Panc1 (cell line): ENCODE measurements around the gene NOTCH3.

ENCODE experiments used
- CTCF ChIP-seq: fragments of 450-650 bp; IDR thresholded peaks from 2 replicates; pipeline ENCODE4 v1.5.1; 2017; ENCODE audit warnings: mild to moderate bottlenecking
- POLR2AphosphoS5 ChIP-seq: IDR thresholded peaks from 2 replicates; pipeline ENCODE4 v1.6.1; 2012; ENCODE audit warnings: mild to moderate bottlenecking, low read depth, low read length, moderate library complexity
- REST ChIP-seq, 2 experiments: IDR thresholded peaks; 2 replicates each; pipeline ENCODE4 v1.6.1; 2011 to 2012; ENCODE audit warnings: low read depth in 2 of 2, control low read depth in 1 of 2, low read length in 1 of 2, mild to moderate bottlenecking in 1 of 2, moderate library complexity in 1 of 2; ENCODE audit not compliant: insufficient read depth in 1 of 2
- SIN3A ChIP-seq: IDR thresholded peaks from 2 replicates; pipeline ENCODE4 v1.6.1; 2012; ENCODE audit warnings: low read depth, mild to moderate bottlenecking, low read length, moderate library complexity, borderline replicate concordance; ENCODE audit not compliant: insufficient read depth
- TCF7L2 ChIP-seq: IDR thresholded peaks from 2 replicates; pipeline ENCODE4 v1.6.1; 2011; ENCODE audit warnings: mild to moderate bottlenecking, low read depth, low read length, inconsistent platforms

DNA sequence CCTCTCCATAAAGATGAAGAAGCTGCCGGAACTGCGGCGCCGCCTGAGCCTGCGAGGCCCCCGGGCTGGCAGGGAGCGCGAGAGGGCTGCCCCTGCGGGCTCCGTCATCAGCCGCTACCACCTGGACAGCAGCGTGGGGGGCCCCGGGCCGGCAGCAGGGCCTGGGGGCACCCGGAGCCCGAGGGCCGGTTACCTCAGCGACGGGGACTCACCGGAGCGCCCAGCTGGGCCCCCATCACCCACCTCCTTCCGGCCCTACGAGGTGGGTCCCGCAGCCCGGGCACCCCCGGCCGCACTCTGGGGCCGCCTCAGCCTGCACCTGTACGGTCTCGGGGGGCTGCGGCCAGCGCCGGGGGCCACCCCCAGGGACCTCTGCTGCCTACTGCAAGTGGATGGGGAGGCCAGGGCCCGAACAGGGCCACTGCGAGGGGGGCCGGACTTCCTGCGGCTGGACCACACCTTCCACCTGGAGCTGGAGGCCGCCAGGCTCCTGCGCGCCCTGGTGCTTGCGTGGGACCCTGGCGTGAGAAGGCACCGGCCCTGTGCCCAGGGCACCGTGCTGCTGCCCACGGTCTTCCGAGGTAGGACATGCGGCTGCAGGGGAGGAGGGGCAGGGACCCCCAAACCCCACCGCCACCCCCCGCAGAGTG is 90.9 kb downstream of the NOTCH3 start:
- TF ChIP-seq CTCF (no peak), SIN3A (no peak), POLR2AphosphoS5 (no peak), REST (IDR thresholded peaks at IDR 0.05; ENCODE audit: insufficient read depth in 1 of 2, low read depth in 2 of 2, low read length in 1 of 2) (no peak), TCF7L2 (no peak)
